ENCODE measurements around the gene SPDYE4. TPM values are rescaled to one million over a fixed set of nuclear protein-coding genes. Genes with fewer than 3 reads are reported as not detected.
A peak's percentile ranks its signal among the peaks of the same experiment; 100 is the strongest.

The SPDYE4 gene
- total and polyA plus RNA-seq, 2 experiments from 2014 or later: not detected

- H3K27me3 Mint-ChIP-seq (ENCODE audit: insufficient read depth, low read depth, poor library complexity): peaks cover 12% of the 10 kb centered on the region
- Histone ChIP-seq H3K4me2 (peak overlapping the region; percentile 99), H3K9me2 (ENCODE audit: insufficient read depth) (no peaks in the 10 kb centered on the region), H3K27me3 (ENCODE audit: insufficient read depth) (peaks cover 4% of the 10 kb centered on the region), H3F3A (replicated peaks; ENCODE audit: low read depth) (no peaks in the 10 kb centered on the region), H3K79me2 (replicated peaks; ENCODE audit: insufficient read depth) (no peaks in the 10 kb centered on the region), H3K4me3 (peak overlapping the region; percentile 96), H3K36me3 (ENCODE audit: insufficient read depth) (no peaks in the 10 kb centered on the region), H2AFZ (peak overlapping the region; percentile 100), H3K27ac (ENCODE audit: low read depth) (no peak overlapping the region), H4K20me1 (replicated peaks; ENCODE audit: insufficient read depth) (no peaks in the 10 kb centered on the region), H3K4me1 (ENCODE audit: insufficient read depth) (no peaks in the 10 kb centered on the region)
- ATAC-seq (peak; percentile 94), DNase-seq (ENCODE audit: low spot score) (peak; percentile 70)
- H3K27ac Mint-ChIP-seq: no peak overlapping the region
- no peak for TF ChIP-seq JUNB (IDR thresholded peaks at IDR 0.05; ENCODE audit: unreplicated experiment)
- TF ChIP-seq, protein P1, sequence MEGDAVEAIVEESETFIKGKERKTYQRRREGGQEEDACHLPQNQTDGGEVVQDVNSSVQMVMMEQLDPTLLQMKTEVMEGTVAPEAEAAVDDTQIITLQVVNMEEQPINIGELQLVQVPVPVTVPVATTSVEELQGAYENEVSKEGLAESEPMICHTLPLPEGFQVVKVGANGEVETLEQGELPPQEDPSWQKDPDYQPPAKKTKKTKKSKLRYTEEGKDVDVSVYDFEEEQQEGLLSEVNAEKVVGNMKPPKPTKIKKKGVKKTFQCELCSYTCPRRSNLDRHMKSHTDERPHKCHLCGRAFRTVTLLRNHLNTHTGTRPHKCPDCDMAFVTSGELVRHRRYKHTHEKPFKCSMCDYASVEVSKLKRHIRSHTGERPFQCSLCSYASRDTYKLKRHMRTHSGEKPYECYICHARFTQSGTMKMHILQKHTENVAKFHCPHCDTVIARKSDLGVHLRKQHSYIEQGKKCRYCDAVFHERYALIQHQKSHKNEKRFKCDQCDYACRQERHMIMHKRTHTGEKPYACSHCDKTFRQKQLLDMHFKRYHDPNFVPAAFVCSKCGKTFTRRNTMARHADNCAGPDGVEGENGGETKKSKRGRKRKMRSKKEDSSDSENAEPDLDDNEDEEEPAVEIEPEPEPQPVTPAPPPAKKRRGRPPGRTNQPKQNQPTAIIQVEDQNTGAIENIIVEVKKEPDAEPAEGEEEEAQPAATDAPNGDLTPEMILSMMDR (conservative IDR thresholded peaks at IDR 0.05; ENCODE audit: low read depth in 2 of 2): peak; percentile 52 to 81
- peak overlapping the region; percentile 86 for H3K4me3 Mint-ChIP-seq
- no peaks in the 10 kb centered on the region for H3K4me1 Mint-ChIP-seq
- H3K9me3 Mint-ChIP-seq: peaks cover 7% of the 10 kb centered on the region; the same call in 2 of the 3 replicates
- no peaks in the 10 kb centered on the region for H3K36me3 Mint-ChIP-seq (ENCODE audit: low read depth)
These were observed 12.5 kb downstream of the SPDYE4 start for GRCh38 chr17:8745586-8746500.

DNA sequence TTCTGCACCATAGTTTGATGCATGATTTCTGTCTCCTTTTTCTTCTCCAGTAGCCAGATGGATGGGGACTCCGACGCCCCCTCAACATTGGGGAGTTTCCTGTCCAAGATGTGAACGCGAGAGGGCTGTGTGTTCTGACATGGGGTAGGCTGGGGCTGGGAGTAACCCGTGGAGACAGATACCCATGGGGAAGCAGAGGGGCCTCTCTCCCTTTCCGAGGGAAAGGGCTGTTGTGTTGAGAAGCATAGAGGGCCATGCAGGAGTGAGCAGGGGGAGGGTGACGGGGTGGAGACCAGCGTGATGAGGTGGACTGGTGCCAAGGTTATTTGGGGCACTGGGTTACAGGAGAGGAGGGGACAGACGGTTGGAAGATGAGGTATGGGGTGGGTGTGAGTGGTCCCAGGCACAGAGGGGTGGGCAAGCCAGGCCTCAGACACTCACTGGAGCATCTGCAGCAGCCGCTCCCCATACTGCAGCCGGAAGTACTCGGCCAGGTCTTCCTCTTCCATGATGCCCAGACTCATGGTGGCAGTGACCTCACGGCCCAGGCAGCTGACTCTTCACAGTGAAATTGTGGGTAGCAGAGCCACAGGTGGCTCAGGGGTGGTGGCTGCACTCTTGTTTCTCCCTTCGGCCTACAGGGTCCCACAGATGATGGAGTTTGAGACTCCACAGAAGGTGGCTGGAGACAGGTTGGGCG, 14.1 kb downstream of the SPDYE4 start:
- Histone ChIP-seq H3K36me3 (ENCODE audit: insufficient read depth) (no peaks in the 10 kb centered on the region), H3K27ac (ENCODE audit: low read depth) (no peak overlapping the region), H3K4me3 (no peak overlapping the region), H4K20me1 (replicated peaks; ENCODE audit: insufficient read depth) (no peaks in the 10 kb centered on the region), H3K9me2 (ENCODE audit: insufficient read depth) (no peaks in the 10 kb centered on the region), H2AFZ (no peak overlapping the region), H3F3A (replicated peaks; ENCODE audit: low read depth) (0 out of 2 replicates have a peak, but pooled peaks cover 2% of the 10 kb centered on the region), H3K79me2 (replicated peaks; ENCODE audit: insufficient read depth) (no peaks in the 10 kb centered on the region), H3K27me3 (ENCODE audit: insufficient read depth) (peaks cover 4% of the 10 kb centered on the region), H3K4me2 (no peak overlapping the region), H3K4me1 (ENCODE audit: insufficient read depth) (no peaks in the 10 kb centered on the region; the same call in 1 of the 2 replicates)
- Mint-ChIP-seq H3K4me1 (peaks cover under 1% of the 10 kb centered on the region; the same call in 2 of the 3 replicates), H3K4me3 (no peak overlapping the region), H3K9me3 (peaks cover 7% of the 10 kb centered on the region; the same call in 2 of the 3 replicates), H3K36me3 (ENCODE audit: low read depth) (no peaks in the 10 kb centered on the region), H3K27me3 (ENCODE audit: insufficient read depth, low read depth, poor library complexity) (peaks cover 12% of the 10 kb centered on the region), H3K27ac (no peak overlapping the region)
- ATAC-seq (no peak), DNase-seq (ENCODE audit: low spot score) (no peak)
- TF ChIP-seq, protein P1 (conservative IDR thresholded peaks at IDR 0.05; ENCODE audit: low read depth in 2 of 2): no peak
- TF ChIP-seq POLR2AphosphoS5 (IDR thresholded peaks at IDR 0.05; ENCODE audit: low read depth): no peak
- no peak for TF ChIP-seq ZNF462 (CRISPR knock-in tag; IDR thresholded peaks at IDR 0.05)
